Measurements from ENCODE around the gene KCNQ4. TPM values are rescaled to one million over a fixed set of nuclear protein-coding genes. Genes with fewer than 3 reads are reported as not detected.
A peak's percentile ranks its signal among the peaks of the same experiment; 100 is the strongest.

The KCNQ4 gene
- total and polyA plus RNA-seq, 2 of the 8 experiments (the other 6 are each of a cell fraction or from before 2014, with no cell fraction given), result 2.2 to 3.9 TPM

DNA sequence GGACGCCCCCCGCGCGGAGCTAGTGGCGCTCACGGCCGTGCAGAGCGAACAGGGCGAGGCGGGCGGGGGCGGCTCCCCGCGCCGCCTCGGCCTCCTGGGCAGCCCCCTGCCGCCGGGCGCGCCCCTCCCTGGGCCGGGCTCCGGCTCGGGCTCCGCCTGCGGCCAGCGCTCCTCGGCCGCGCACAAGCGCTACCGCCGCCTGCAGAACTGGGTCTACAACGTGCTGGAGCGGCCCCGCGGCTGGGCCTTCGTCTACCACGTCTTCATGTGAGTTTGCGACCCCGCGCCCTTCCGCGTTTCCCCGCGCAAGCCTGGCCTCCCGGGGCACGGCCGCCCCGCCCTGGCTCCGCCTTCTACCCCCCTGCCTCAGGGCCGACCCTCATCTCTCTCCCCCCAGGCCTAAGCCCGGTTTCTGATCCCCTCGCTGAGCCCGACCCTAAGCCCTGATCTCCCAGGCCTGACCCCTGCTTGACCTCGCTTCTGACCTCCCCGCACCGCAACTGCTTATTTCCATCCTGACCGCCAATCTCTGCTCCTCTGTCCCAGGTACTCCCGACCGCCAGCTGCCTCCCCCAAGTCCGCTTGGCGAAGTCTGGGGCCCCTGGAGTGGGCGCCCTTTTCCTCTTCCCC lies 669 bp downstream of the KCNQ4 start (continued):
- TF ChIP-seq, protein P1, sequence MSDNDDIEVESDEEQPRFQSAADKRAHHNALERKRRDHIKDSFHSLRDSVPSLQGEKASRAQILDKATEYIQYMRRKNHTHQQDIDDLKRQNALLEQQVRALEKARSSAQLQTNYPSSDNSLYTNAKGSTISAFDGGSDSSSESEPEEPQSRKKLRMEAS (IDR thresholded peaks at IDR 0.05), result peak; percentile 73
- TF ChIP-seq JUN (IDR thresholded peaks at IDR 0.05; ENCODE audit: low read depth, low read length) (no peak), SIN3A (conservative IDR thresholded peaks at IDR 0.05 in 1 of 2, IDR thresholded peaks at IDR 0.05 in 1 of 2; ENCODE audit: low read depth in 1 of 2, low read length in 2 of 2) (0 out of 4 replicates have a peak, but pooled peaks of 1 of the 2 experiments have one; percentile 24), RXRA (IDR thresholded peaks at IDR 0.05; ENCODE audit: insufficient read depth, low read depth, low read length) (0 out of 2 replicates have a peak, but pooled peaks have one; percentile 9), EP300 (IDR thresholded peaks at IDR 0.05; ENCODE audit: borderline replicate concordance in 1 of 2, low read depth in 2 of 2, low read length in 2 of 2) (no peak), TBP (IDR thresholded peaks at IDR 0.05; ENCODE audit: low read depth, low read length) (no peak), TAF7 (optimal IDR thresholded peaks at IDR 0.05; ENCODE audit: borderline replicate concordance, low read depth, low read length) (no peak), POLR2AphosphoS5 (IDR thresholded peaks at IDR 0.05; ENCODE audit: low read depth, low read length) (no peak), GTF2F1 (IDR thresholded peaks at IDR 0.05; ENCODE audit: borderline replicate concordance, low read depth, low read length) (no peak), RNF2 (IDR thresholded peaks at IDR 0.05; ENCODE audit: borderline replicate concordance, low read depth, low read length, missing control alignments, poor library complexity, severe bottlenecking) (no peak), KDM4A (IDR thresholded peaks at IDR 0.05; ENCODE audit: low read depth, low read length, severe bottlenecking) (peak; percentile 53), SRF (IDR thresholded peaks at IDR 0.05; ENCODE audit: low read depth, low read length) (no peak)
- TF ChIP-seq, protein P2, sequence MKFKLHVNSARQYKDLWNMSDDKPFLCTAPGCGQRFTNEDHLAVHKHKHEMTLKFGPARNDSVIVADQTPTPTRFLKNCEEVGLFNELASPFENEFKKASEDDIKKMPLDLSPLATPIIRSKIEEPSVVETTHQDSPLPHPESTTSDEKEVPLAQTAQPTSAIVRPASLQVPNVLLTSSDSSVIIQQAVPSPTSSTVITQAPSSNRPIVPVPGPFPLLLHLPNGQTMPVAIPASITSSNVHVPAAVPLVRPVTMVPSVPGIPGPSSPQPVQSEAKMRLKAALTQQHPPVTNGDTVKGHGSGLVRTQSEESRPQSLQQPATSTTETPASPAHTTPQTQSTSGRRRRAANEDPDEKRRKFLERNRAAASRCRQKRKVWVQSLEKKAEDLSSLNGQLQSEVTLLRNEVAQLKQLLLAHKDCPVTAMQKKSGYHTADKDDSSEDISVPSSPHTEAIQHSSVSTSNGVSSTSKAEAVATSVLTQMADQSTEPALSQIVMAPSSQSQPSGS (IDR thresholded peaks at IDR 0.05; ENCODE audit: low read length), result no peak
- TF ChIP-seq, protein P3, sequence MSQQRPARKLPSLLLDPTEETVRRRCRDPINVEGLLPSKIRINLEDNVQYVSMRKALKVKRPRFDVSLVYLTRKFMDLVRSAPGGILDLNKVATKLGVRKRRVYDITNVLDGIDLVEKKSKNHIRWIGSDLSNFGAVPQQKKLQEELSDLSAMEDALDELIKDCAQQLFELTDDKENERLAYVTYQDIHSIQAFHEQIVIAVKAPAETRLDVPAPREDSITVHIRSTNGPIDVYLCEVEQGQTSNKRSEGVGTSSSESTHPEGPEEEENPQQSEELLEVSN (IDR thresholded peaks at IDR 0.05), result peak; percentile 88
- TF ChIP-seq, protein P4, sequence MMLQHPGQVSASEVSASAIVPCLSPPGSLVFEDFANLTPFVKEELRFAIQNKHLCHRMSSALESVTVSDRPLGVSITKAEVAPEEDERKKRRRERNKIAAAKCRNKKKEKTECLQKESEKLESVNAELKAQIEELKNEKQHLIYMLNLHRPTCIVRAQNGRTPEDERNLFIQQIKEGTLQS (IDR thresholded peaks at IDR 0.05; ENCODE audit: insufficient read depth, low read depth, low read length), result no peak
